Measurements from ENCODE around the gene OLIG1. TPM values are rescaled to one million over a fixed set of nuclear protein-coding genes. Genes with fewer than 3 reads are reported as not detected.

The OLIG1 gene
- total RNA-seq: not detected

- Mint-ChIP-seq H3K27me3 (ENCODE audit: low read depth) (peaks cover 53% of the 10 kb centered on the region), H3K4me1 (ENCODE audit: low read depth) (peaks cover 10% of the 10 kb centered on the region), H3K27ac (no peak within 1 kb of the TSS), H3K36me3 (ENCODE audit: low read depth) (no peaks in the 10 kb centered on the region), H3K4me3 (peak within 1 kb of the TSS; percentile 65), H3K9me3 (no peaks in the 10 kb centered on the region)
- CTCF ChIA-PET: interaction anchor here (0.9 kb wide), 1 partner anchor 53 kb away, joined by 3 read pairs; no protein-coding TSS in a partner anchor
- peak; percentile 25 for DNase-seq
- intact Hi-C loops (cut with micrococcal nuclease): loop anchor here (2.0 to 5.0 kb wide), 2 partner anchors 45 to 127 kb away; partner anchors contain the start of gene OLIG2
Measured at GRCh38 chr21:33069994-33070743, at the start of gene OLIG1. TSS of gene OLIG1 (plus strand) at chr21:33070141. CDS start at chr21:33070247, 106 bp downstream.

GRCh38 chr21:33020558-33021100 lies 49.3 kb upstream of the OLIG1 start:
- H3K27me3 Mint-ChIP-seq (ENCODE audit: low read depth): peaks cover 76% of the 10 kb centered on the region
- CTCF ChIA-PET: interaction anchor here (0.5 to 0.7 kb wide), 2 partner anchors 20 to 80 kb away, joined by 3 to 4 read pairs; no protein-coding TSS in a partner anchor
- no peak overlapping the region for H3K27ac Mint-ChIP-seq

GRCh38 chr21:33021150-33021549 lies 48.8 kb upstream of the OLIG1 start:
- H3K9me3 Mint-ChIP-seq: no peaks in the 10 kb centered on the region

More at GRCh38 chr21:33020558-33021100, 49.3 kb upstream of the OLIG1 start:
- Mint-ChIP-seq H3K36me3 (ENCODE audit: low read depth) (no peaks in the 10 kb centered on the region), H3K4me1 (ENCODE audit: low read depth) (peaks cover 38% of the 10 kb centered on the region), H3K9me3 (no peaks in the 10 kb centered on the region), H3K4me3 (peak overlapping the region; percentile 36)
- no peak for DNase-seq
- intact Hi-C loops (cut with micrococcal nuclease): loop anchor here (5.0 to 10.0 kb wide), 2 partner anchors 104 to 177 kb away; no protein-coding TSS in a partner anchor

GRCh38 chr21:33021667-33022066 lies 48.3 kb upstream of the OLIG1 start:
- intact Hi-C loops (cut with micrococcal nuclease): loop anchor here (5.0 to 10.0 kb wide), 2 partner anchors 103 to 176 kb away; no protein-coding TSS in a partner anchor
- Mint-ChIP-seq H3K27me3 (ENCODE audit: low read depth) (peaks cover 82% of the 10 kb centered on the region), H3K27ac (no peak overlapping the region), H3K4me1 (ENCODE audit: low read depth) (peaks cover 47% of the 10 kb centered on the region), H3K36me3 (ENCODE audit: low read depth) (no peaks in the 10 kb centered on the region), H3K4me3 (no peak overlapping the region), H3K9me3 (no peaks in the 10 kb centered on the region)
- no peak for DNase-seq
- CTCF ChIA-PET: interaction anchor here (0.6 to 2.0 kb wide), 3 partner anchors 82 to 601 kb away, joined by 4 to 6 read pairs (median 4); no protein-coding TSS in a partner anchor

More at GRCh38 chr21:33021150-33021549, 48.8 kb upstream of the OLIG1 start:
- Mint-ChIP-seq H3K36me3 (ENCODE audit: low read depth) (no peaks in the 10 kb centered on the region), H3K27me3 (ENCODE audit: low read depth) (peaks cover 80% of the 10 kb centered on the region), H3K4me1 (ENCODE audit: low read depth) (peaks cover 42% of the 10 kb centered on the region), H3K27ac (no peak overlapping the region), H3K4me3 (no peak overlapping the region)
- CTCF ChIA-PET: interaction anchor here (0.6 to 1.3 kb wide), 2 partner anchors 81 to 601 kb away, joined by 4 read pairs; no protein-coding TSS in a partner anchor
- DNase-seq: no peak
- intact Hi-C loops (cut with micrococcal nuclease): loop anchor here (5.0 to 10.0 kb wide), 2 partner anchors 104 to 176 kb away; no protein-coding TSS in a partner anchor

- CTCF ChIA-PET: interaction anchor here (0.6 to 2.0 kb wide), 2 partner anchors 175 to 195 kb away, joined by 3 to 6 read pairs; no protein-coding TSS in a partner anchor
- no peak for DNase-seq
- Mint-ChIP-seq H3K36me3 (ENCODE audit: low read depth) (no peaks in the 10 kb centered on the region), H3K27ac (no peak overlapping the region), H3K9me3 (no peaks in the 10 kb centered on the region), H3K4me3 (no peak overlapping the region), H3K4me1 (ENCODE audit: low read depth) (peaks cover 52% of the 10 kb centered on the region), H3K27me3 (ENCODE audit: low read depth) (peaks cover 83% of the 10 kb centered on the region)
- intact Hi-C loops (cut with micrococcal nuclease): loop anchor here (5.0 to 10.0 kb wide), 2 partner anchors 102 to 175 kb away; no protein-coding TSS in a partner anchor
Measured at GRCh38 chr21:33022489-33022827, 47.5 kb upstream of the OLIG1 start.

- Mint-ChIP-seq H3K36me3 (ENCODE audit: low read depth) (no peaks in the 10 kb centered on the region), H3K27ac (no peak overlapping the region), H3K4me3 (peak overlapping the region; percentile 15), H3K27me3 (ENCODE audit: low read depth) (peaks cover 81% of the 10 kb centered on the region), H3K9me3 (no peaks in the 10 kb centered on the region), H3K4me1 (ENCODE audit: low read depth) (peaks cover 52% of the 10 kb centered on the region)
- DNase-seq: no peak
- intact Hi-C loops (cut with micrococcal nuclease): loop anchor here (5.0 to 10.0 kb wide), 2 partner anchors 102 to 174 kb away; no protein-coding TSS in a partner anchor
- CTCF ChIA-PET: interaction anchor here (2.0 kb wide), 1 partner anchor 174 kb away, joined by 6 read pairs; no protein-coding TSS in a partner anchor
Measured at GRCh38 chr21:33022828-33023573, 46.9 kb upstream of the OLIG1 start.

GRCh38 chr21:33023574-33024200 lies 46.3 kb upstream of the OLIG1 start:
- intact Hi-C loops (cut with micrococcal nuclease): loop anchor here (2.0 to 10.0 kb wide), 3 partner anchors 47 to 174 kb away; partner anchors contain the start of gene OLIG1
- Mint-ChIP-seq H3K27me3 (ENCODE audit: low read depth) (peaks cover 81% of the 10 kb centered on the region), H3K4me1 (ENCODE audit: low read depth) (peaks cover 58% of the 10 kb centered on the region), H3K4me3 (peak overlapping the region; percentile 15), H3K36me3 (ENCODE audit: low read depth) (no peaks in the 10 kb centered on the region), H3K27ac (no peak overlapping the region), H3K9me3 (no peaks in the 10 kb centered on the region)
- no peak for DNase-seq
- CTCF ChIA-PET: interaction anchor here (1.0 to 2.0 kb wide), 3 partner anchors 102 to 174 kb away, joined by 4 to 6 read pairs (median 5); no protein-coding TSS in a partner anchor

- Mint-ChIP-seq H3K36me3 (ENCODE audit: low read depth) (no peaks in the 10 kb centered on the region), H3K27ac (no peak overlapping the region), H3K4me3 (peak overlapping the region; percentile 7), H3K27me3 (ENCODE audit: low read depth) (peaks cover 81% of the 10 kb centered on the region), H3K9me3 (no peaks in the 10 kb centered on the region), H3K4me1 (ENCODE audit: low read depth) (peaks cover 61% of the 10 kb centered on the region)
- CTCF ChIA-PET: interaction anchor here (1.0 to 1.2 kb wide), 2 partner anchors 103 to 172 kb away, joined by 4 to 5 read pairs; no protein-coding TSS in a partner anchor
- DNase-seq: no peak
- intact Hi-C loops (cut with micrococcal nuclease): loop anchor here (2.0 to 10.0 kb wide), 3 partner anchors 46 to 173 kb away; partner anchors contain the start of gene OLIG1
Measured at GRCh38 chr21:33024201-33025103, 45.5 kb upstream of the OLIG1 start.

GRCh38 chr21:33025106-33025488 lies 44.8 kb upstream of the OLIG1 start:
- H3K27ac Mint-ChIP-seq: no peak overlapping the region
- H3K9me3 Mint-ChIP-seq: no peaks in the 10 kb centered on the region
- H3K27me3 Mint-ChIP-seq (ENCODE audit: low read depth): peaks cover 85% of the 10 kb centered on the region
- H3K4me1 Mint-ChIP-seq (ENCODE audit: low read depth): peaks cover 61% of the 10 kb centered on the region
- peak; percentile 30 for DNase-seq
- intact Hi-C loops (cut with micrococcal nuclease): loop anchor here (2.0 to 10.0 kb wide), 2 partner anchors 46 to 100 kb away; partner anchors contain the start of gene OLIG1
- no peaks in the 10 kb centered on the region for H3K36me3 Mint-ChIP-seq (ENCODE audit: low read depth)
- peak overlapping the region; percentile 4 for H3K4me3 Mint-ChIP-seq
- CTCF ChIA-PET: interaction anchor here (1.2 kb wide), 1 partner anchor 104 kb away, joined by 4 read pairs; no protein-coding TSS in a partner anchor

Data from activated naive CD4-positive, alpha-beta T cell treated with anti-CD3 and anti-CD28 coated beads for 36 hours (primary cell).